ENCODE results near the gene IL2RA. TPM values are rescaled to one million over a fixed set of nuclear protein-coding genes. Genes with fewer than 3 reads are reported as not detected.
"Not testable (repeated sequence)": the region's sequence is repeated elsewhere in the genome, so short reads cannot be mapped to it uniquely, and the experiment has no call there.

IL2RA gene
- 0.34 TPM in 1 of 2 replicates, not detected in the other for total RNA-seq

- DNase-seq (ENCODE audit: low read depth), result no peak
- H3K36me3 ChIP-seq (ENCODE audit: control insufficient read depth, insufficient read depth, low read length), result no peaks in the 10 kb centered on the region
- no peak for TF ChIP-seq CTCF (IDR thresholded peaks at IDR 0.05; ENCODE audit: insufficient read depth, low read length, poor library complexity, severe bottlenecking)
- no peak within 1 kb of the TSS for H3K4me3 ChIP-seq (ENCODE audit: low read depth, low read length)
- peaks cover 2% of the 10 kb centered on the region for H3K27me3 ChIP-seq (ENCODE audit: control insufficient read depth, insufficient read depth, low read length)
These were observed at the start of gene IL2RA for GRCh38 chr10:6062101-6062771. Gene IL2RA, minus strand, starts transcription at chr10:6062367. Its CDS starts 216 bp downstream, at chr10:6062151.

GRCh38 chr10:6110136-6110535, 48.0 kb upstream of the IL2RA start:
- Histone ChIP-seq H3K4me3 (ENCODE audit: low read depth, low read length) (no peak overlapping the region), H3K36me3 (ENCODE audit: control insufficient read depth, insufficient read depth, low read length) (peaks cover 1% of the 10 kb centered on the region), H3K27me3 (ENCODE audit: control insufficient read depth, insufficient read depth, low read length) (no peaks in the 10 kb centered on the region)
- DNase-seq (ENCODE audit: low read depth), result no peak
- TF ChIP-seq CTCF (IDR thresholded peaks at IDR 0.05; ENCODE audit: insufficient read depth, low read length, poor library complexity, severe bottlenecking), result no peak

- no peak overlapping the region for H3K4me3 ChIP-seq (ENCODE audit: low read depth, low read length)
- peaks cover 1% of the 10 kb centered on the region for H3K36me3 ChIP-seq (ENCODE audit: control insufficient read depth, insufficient read depth, low read length)
- H3K27me3 ChIP-seq (ENCODE audit: control insufficient read depth, insufficient read depth, low read length), result no peaks in the 10 kb centered on the region
- no peak for DNase-seq (ENCODE audit: low read depth)
- no peak for TF ChIP-seq CTCF (IDR thresholded peaks at IDR 0.05; ENCODE audit: insufficient read depth, low read length, poor library complexity, severe bottlenecking)
These were observed 47.2 kb upstream of the IL2RA start for GRCh38 chr10:6109444-6109775.

GRCh38 chr10:6108631-6109443, 46.7 kb upstream of the IL2RA start:
- Histone ChIP-seq H3K4me3 (ENCODE audit: low read depth, low read length) (no peak overlapping the region), H3K36me3 (ENCODE audit: control insufficient read depth, insufficient read depth, low read length) (peaks cover 1% of the 10 kb centered on the region), H3K27me3 (ENCODE audit: control insufficient read depth, insufficient read depth, low read length) (no peaks in the 10 kb centered on the region)
- peak; percentile 50 for TF ChIP-seq CTCF (IDR thresholded peaks at IDR 0.05; ENCODE audit: insufficient read depth, low read length, poor library complexity, severe bottlenecking)
- DNase-seq (ENCODE audit: low read depth), result no peak

GRCh38 chr10:6108072-6108471, 45.9 kb upstream of the IL2RA start:
- Histone ChIP-seq H3K36me3 (ENCODE audit: control insufficient read depth, insufficient read depth, low read length) (peaks cover 1% of the 10 kb centered on the region), H3K27me3 (ENCODE audit: control insufficient read depth, insufficient read depth, low read length) (no peaks in the 10 kb centered on the region), H3K4me3 (ENCODE audit: low read depth, low read length) (no peak overlapping the region)
- no peak for DNase-seq (ENCODE audit: low read depth)
- no peak for TF ChIP-seq CTCF (IDR thresholded peaks at IDR 0.05; ENCODE audit: insufficient read depth, low read length, poor library complexity, severe bottlenecking)

- not testable (repeated sequence) for DNase-seq (ENCODE audit: low read depth); H3K36me3 ChIP-seq (ENCODE audit: control insufficient read depth, insufficient read depth, low read length); H3K4me3 ChIP-seq (ENCODE audit: low read depth, low read length); H3K27me3 ChIP-seq (ENCODE audit: control insufficient read depth, insufficient read depth, low read length)
These were observed 45.4 kb upstream of the IL2RA start for GRCh38 chr10:6107616-6108015.
